Fibroblast of villous mesenchyme (primary cell): ENCODE data around the gene MTCP1. TPM values are rescaled to one million over a fixed set of nuclear protein-coding genes. Genes with fewer than 3 reads are reported as not detected.

ENCODE experiments used
- DNase-seq: peaks from one replicate; pipeline ENCODE4 v3.0.0-alpha.2; 2010; ENCODE audit warnings: low read depth
- H3K4me3 ChIP-seq: 2 replicates; pipeline ENCODE4 v1.5.1; 2011; ENCODE audit warnings: low read depth, mild to moderate bottlenecking, low read length
- total RNA-seq: library from RNA; depleted of rRNA; stranded (reverse); fragments of >200 nt; gene quantifications from 2 replicates; pipeline ENCODE4 v1.2.3, GENCODE V29; 2012
- TF ChIP-seq, protein P1 (sequence below): IDR thresholded peaks from 2 replicates; pipeline ENCODE4 v1.5.1; 2012; ENCODE audit warnings: low read depth, mild to moderate bottlenecking, low read length; ENCODE audit not compliant: insufficient read depth

The MTCP1 gene, protein sequence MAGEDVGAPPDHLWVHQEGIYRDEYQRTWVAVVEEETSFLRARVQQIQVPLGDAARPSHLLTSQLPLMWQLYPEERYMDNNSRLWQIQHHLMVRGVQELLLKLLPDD
- total RNA-seq, result 2.2 and 13.5 TPM in 2 replicates

DNA sequence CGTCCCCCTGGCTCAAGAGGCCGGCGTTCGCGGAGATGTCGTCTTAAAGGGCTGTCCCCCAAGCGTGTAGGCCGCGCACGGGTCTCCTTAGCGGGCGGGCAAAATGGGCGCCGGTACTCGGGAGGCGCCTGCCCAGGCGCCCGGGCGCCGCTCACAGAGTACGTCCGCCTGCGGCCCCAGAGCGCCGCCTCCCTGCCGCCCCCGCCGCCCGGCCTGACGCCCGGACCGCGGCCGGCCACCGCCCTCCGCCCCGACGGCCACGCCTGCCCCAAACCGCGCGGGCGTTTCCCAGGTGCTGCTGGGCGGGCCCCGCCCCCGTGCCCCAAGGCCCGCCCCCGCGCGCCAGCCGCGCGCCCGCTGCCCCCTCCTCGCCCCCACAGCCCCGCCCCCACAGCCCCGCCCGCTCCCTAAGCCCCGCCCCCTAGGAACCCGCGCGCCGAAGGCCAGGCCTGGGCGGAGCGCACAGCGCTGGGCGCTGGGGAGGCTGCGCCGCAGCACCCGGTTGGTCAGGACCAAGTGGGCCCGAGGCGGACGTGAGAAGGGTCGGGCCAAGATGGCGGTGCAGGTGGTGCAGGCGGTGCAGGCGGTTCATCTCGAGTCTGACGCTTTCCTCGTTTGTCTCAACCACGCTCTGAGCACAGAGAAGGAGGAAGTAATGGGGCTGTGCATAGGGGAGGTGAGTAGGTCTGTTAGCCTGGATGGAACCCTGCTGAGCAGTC lies at the start of gene MTCP1, which contains the start of the genes BRCC3 and CMC4:
TSS of gene MTCP1 (minus strand) at position 162 of the 719 bp plus-strand sequence. CDS start 5,126 bp downstream, outside the sequence.
TSS of gene BRCC3 (plus strand) at position 534 of the 719 bp plus-strand sequence. CDS start at position 554, 20 bp downstream.
TSS of gene CMC4 (minus strand) at position 162 of the 719 bp plus-strand sequence. CDS start 7,113 bp downstream, outside the sequence.
- DNase-seq, result peak; percentile 81
- peak within 1 kb of the TSS; percentile 77 for H3K4me3 ChIP-seq
- TF ChIP-seq, protein P1, sequence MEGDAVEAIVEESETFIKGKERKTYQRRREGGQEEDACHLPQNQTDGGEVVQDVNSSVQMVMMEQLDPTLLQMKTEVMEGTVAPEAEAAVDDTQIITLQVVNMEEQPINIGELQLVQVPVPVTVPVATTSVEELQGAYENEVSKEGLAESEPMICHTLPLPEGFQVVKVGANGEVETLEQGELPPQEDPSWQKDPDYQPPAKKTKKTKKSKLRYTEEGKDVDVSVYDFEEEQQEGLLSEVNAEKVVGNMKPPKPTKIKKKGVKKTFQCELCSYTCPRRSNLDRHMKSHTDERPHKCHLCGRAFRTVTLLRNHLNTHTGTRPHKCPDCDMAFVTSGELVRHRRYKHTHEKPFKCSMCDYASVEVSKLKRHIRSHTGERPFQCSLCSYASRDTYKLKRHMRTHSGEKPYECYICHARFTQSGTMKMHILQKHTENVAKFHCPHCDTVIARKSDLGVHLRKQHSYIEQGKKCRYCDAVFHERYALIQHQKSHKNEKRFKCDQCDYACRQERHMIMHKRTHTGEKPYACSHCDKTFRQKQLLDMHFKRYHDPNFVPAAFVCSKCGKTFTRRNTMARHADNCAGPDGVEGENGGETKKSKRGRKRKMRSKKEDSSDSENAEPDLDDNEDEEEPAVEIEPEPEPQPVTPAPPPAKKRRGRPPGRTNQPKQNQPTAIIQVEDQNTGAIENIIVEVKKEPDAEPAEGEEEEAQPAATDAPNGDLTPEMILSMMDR, result no peak

DNA sequence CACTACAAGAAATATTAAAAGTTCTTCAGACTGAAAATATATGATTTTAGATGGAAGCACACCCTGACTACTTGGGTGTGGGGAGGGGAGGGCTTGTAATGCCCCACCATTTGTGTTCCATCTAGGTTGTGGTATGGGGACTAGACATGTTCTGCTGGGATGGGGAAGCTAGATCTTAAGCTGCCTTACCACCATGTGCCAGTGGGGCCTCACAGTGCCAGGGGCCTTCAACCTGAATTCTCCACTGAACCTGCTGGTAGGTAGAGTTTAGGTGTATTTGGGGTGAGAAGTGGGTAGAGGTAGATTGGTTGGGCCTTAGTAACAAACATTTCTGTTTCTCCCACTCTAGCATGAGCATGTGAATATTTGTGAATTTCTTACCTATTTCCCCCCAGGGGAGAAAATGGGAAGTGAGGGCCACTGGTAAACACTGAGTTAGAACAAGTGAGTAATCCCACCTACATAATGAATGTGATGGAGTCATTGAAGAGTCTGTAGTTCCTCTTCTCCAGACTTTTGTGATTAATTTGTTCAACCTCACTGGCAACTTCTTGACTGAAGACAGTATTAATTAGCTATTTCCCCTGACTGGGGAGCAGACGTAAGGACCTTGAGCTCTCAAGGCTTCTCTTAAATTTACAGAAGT lies 44.4 kb upstream of the MTCP1 start:
- TF ChIP-seq, protein P1, result no peak
- DNase-seq, result no peak
- no peak overlapping the region for H3K4me3 ChIP-seq

DNA sequence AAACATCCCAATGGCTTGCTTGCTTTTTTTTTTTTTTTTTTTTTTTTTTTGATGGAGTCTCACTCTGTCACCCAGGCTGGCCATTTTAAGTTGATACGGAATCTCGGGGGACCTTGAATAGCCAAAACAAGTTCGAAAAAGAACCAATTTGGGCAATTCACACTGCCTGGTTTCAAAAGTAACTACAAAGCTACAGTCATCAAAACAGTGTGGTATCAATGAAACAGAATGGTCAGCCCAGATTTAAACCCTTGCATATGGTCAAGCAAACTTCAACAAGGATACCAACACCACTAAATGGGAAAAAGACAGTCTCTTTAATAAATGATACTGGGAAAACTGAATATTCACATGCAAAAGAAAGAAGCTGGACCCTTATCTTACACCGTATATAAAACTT lies 42.2 kb upstream of the MTCP1 start:
- DNase-seq, result no peak
- H3K4me3 ChIP-seq, result no peak overlapping the region
- TF ChIP-seq, protein P1, result no peak

DNA sequence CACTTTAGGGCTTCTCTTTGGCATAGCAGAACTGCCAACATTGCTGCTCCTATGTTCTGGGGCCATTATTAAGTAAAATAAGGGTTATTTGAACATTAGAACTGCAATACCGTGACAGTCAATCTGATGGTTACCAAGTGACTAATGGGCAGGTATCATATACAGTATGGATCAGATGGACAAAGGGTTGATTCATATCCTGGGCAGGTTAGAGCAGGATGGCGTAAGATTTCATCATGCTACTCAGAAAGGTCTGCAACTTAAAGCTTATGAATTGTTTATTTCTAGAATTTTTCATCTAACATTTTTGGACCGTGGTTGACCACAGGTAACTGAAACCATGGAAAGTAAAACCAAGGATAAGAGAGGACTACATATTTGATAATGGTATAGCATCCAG lies 41.2 kb upstream of the MTCP1 start:
- H3K4me3 ChIP-seq, result no peak overlapping the region
- TF ChIP-seq, protein P1, result no peak
- no peak for DNase-seq

DNA sequence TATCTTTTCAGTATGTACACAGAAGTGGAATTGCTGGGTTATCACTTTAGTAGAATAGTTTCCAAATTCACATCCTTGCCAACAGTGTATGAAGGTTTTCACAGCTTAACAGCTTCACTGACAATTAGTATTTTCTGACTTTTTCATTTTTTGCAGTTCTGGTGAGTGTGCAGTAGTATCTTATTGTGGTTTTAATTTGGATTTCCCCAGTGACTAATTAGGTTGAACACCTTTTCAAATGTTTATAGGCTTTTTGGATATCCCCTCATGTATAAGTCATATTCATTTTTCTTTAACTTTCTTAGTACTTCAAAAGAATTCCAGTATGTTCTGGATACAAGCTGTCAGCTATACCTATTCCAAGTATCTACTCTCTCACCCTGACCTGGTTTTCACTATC lies 37.5 kb upstream of the MTCP1 start:
- TF ChIP-seq, protein P1, result no peak
- no peak overlapping the region for H3K4me3 ChIP-seq
- DNase-seq, result no peak

DNA sequence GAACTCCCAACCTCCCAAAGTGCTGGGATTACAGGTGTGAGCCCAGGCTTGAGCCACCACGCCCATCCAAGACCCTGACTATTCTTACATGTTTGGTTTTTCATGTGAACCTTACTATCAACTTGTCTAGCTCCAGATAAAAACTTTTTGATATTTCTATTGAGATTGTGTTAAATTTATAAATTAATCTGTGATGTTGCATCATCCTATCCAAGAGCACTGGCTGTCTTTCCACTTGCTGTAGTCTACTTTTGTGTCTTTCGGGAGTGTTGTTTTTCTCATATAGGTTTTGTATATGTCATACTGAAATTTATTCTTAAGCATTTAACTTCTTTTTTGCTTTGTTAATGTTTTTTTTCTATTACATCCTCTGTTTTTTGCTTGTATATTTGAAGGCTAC lies 35.0 kb upstream of the MTCP1 start:
- no peak for DNase-seq
- H3K4me3 ChIP-seq, result no peak overlapping the region
- TF ChIP-seq, protein P1, result no peak
